Uterus (tissue), 2 donors: Measurements from ENCODE around the gene PPP6R2.

Experiments used
- CTCF ChIP-seq, 4 experiments: fragments of 200-600 bp in 2 of 4; fragments of 450-650 bp in 2 of 4; sonication (generic) in 2 of 4; IDR thresholded peaks; one replicate each; pipeline ENCODE4 v1.5.1; 2016 to 2019; ENCODE audit warnings: antibody characterized with exemption in 4 of 4, mild to moderate bottlenecking in 2 of 4, moderate library complexity in 1 of 4
- POLR2A ChIP-seq, 2 donors: fragments of 450-650 bp; IDR thresholded peaks; one replicate each; pipeline ENCODE4 v1.6.1; 2016; ENCODE audit warnings: antibody characterized with exemption in 2 of 2, mild to moderate bottlenecking in 1 of 2, moderate library complexity in 1 of 2

- TF ChIP-seq CTCF (IDR thresholded peaks at IDR 0.05): no peak
- TF ChIP-seq POLR2A (IDR thresholded peaks at IDR 0.05): no peak
Observed at GRCh38 chr22:50432131-50432876, 89.2 kb downstream of the PPP6R2 start.
